Measurements from ENCODE around the gene HECW1. TPM values are rescaled to one million over a fixed set of nuclear protein-coding genes. Genes with fewer than 3 reads are reported as not detected.

HECW1 gene
- total and polyA plus RNA-seq, 10 of the 15 experiments (the other 5 are each of a cell fraction or from before 2014, with no cell fraction given): under 0.01 to 0.31 (median 0.04) TPM; not detected in 3

DNA sequence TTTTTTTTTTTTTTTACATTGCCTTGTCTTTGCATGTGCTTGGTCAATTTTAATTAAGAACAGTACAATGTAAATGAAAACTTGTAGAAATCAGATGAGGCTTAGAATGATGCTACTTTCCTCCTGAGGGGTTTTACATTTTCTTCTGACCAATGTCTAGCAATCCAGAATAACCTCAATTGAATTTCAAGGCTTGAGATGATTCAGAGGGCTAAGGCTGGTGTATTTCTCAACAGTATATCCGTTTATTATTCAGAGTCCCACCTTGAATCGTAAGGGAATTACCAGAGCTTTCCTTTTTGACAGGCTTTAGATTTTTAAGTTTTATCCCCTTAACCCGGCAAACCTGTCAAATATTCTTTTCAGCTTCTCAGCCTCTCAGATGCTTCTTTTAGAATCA is 239.2 kb downstream of the HECW1 start:
- ChIA-PET RAD21 (ENCODE audit: unreplicated experiment) (interaction anchor here (0.7 to 1.3 kb wide), 2 partner anchors 37 to 90 kb away, joined by 3 read pairs; no protein-coding TSS in a partner anchor), CTCF (interaction anchor here (0.6 kb wide), 1 partner anchor 12 kb away, joined by 3 read pairs; no protein-coding TSS in a partner anchor), SMC1A (ENCODE audit: uncharacterized antibody, unreplicated experiment) (interaction anchor here (0.7 to 1.6 kb wide), 4 partner anchors 33 to 105 kb away, joined by 3 to 4 read pairs (median 4); no protein-coding TSS in a partner anchor), POLR2A (interaction anchor here (0.6 to 0.7 kb wide), 2 partner anchors 218 to 240 kb away, joined by 4 to 5 read pairs; no protein-coding TSS in a partner anchor)
- no peaks in the 10 kb centered on the region for H4K20me1 ChIP-seq (ENCODE audit: control insufficient read depth, insufficient read depth)
- in situ Hi-C loops (cut with MboI) (no loop called here), intact Hi-C loops (cut with micrococcal nuclease; ENCODE audit: unreplicated experiment) (loop anchor here (5.0 kb wide), 1 partner anchor 39 kb away; no protein-coding TSS in a partner anchor)
- H3K27ac ChIP-seq (ENCODE audit: control insufficient read depth, insufficient read depth): no peak overlapping the region
- no peaks in the 10 kb centered on the region for H3K79me2 ChIP-seq (ENCODE audit: control insufficient read depth, insufficient read depth, low read length)
- ATAC-seq (peak; percentile 49; the same call in 2 of the 3 replicates), DNase-seq (ENCODE audit: low read depth, low spot score) (no peak), FAIRE-seq (no peak)
- H3K4me2 ChIP-seq (ENCODE audit: control insufficient read depth, insufficient read depth): no peak overlapping the region
- 37% methylated on average over 3 of the region's 3 CpGs for WGBS (ENCODE audit: insufficient coverage, insufficient replicate concordance, low lambda C conversion rate, missing lambda C conversion rate)
- BruUV-seq (replicated peaks): no TSS peak
- TF ChIP-seq NFYB (IDR thresholded peaks at IDR 0.05; ENCODE audit: insufficient read depth, low read depth, low read length): no peak
- TF ChIP-seq RB1 (IDR thresholded peaks at IDR 0.05; ENCODE audit: borderline replicate concordance): no peak
- TF ChIP-seq CEBPB (IDR thresholded peaks at IDR 0.05; ENCODE audit: borderline replicate concordance in 1 of 2, low read depth in 2 of 2, low read length in 2 of 2): no peak
- no peak for TF ChIP-seq RAD51 (IDR thresholded peaks at IDR 0.05)
- no peak overlapping the region for H3K9ac ChIP-seq (ENCODE audit: control insufficient read depth, insufficient read depth, low read length)
- H3K4me1 ChIP-seq (ENCODE audit: control insufficient read depth, insufficient read depth, low read length): no peaks in the 10 kb centered on the region
- no peaks in the 10 kb centered on the region for H3K36me3 ChIP-seq (ENCODE audit: control insufficient read depth in 2 of 2, insufficient read depth in 2 of 2, low read length in 1 of 2)
- no peak overlapping the region for H3K4me3 ChIP-seq
- H3K27me3 ChIP-seq (replicated peaks in 1 of 2; ENCODE audit: control insufficient read depth in 2 of 2, insufficient read depth in 2 of 2, low read length in 1 of 2): no peaks in the 10 kb centered on the region
- H3K9me3 ChIP-seq (replicated peaks; ENCODE audit: control insufficient read depth, insufficient read depth, low read length): no peaks in the 10 kb centered on the region; the same call in 2 of the 3 replicates
- H2AFZ ChIP-seq (ENCODE audit: control insufficient read depth, low read depth, low read length): no peak overlapping the region

DNA sequence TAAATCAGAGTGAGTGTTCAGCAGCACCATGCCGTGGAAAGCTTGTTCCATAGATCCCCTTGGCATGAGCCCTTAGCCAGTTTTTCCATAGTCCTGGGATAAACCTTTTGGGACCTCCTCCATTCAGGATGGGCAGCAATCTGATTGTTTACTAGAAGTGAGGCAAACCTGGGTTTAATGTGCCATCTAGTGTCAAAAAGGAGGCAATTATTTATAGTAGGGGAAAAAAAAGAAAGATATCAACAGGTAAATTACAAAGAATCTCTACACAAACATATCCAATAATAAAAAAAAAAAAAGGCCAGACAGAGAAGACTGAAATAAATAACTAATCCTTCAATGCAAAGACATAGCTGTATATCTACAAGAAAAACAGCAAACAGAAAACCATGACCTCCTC is 241.5 kb downstream of the HECW1 start:
- no peak overlapping the region for H2AFZ ChIP-seq (ENCODE audit: control insufficient read depth, low read depth, low read length)
- no peak overlapping the region for H3K4me2 ChIP-seq (ENCODE audit: control insufficient read depth, insufficient read depth)
- no peak overlapping the region for H3K4me3 ChIP-seq
- in situ Hi-C loops (cut with MboI): no loop called here
- ChIA-PET RAD21 (ENCODE audit: unreplicated experiment) (interaction anchor here (0.7 to 0.8 kb wide), 2 partner anchors 37 to 40 kb away, joined by 3 read pairs; no protein-coding TSS in a partner anchor), CTCF (interaction anchor here (0.7 kb wide), 1 partner anchor 39 kb away, joined by 3 read pairs; no protein-coding TSS in a partner anchor), SMC1A (ENCODE audit: uncharacterized antibody, unreplicated experiment) (interaction anchor here (0.7 to 1.1 kb wide), 3 partner anchors 32 to 86 kb away, joined by 3 read pairs; no protein-coding TSS in a partner anchor), POLR2A (interaction anchor here (0.7 to 1.3 kb wide), 2 partner anchors 22 to 36 kb away, joined by 3 to 4 read pairs; no protein-coding TSS in a partner anchor)
- no peaks in the 10 kb centered on the region; the same call in 2 of the 3 replicates for H3K9me3 ChIP-seq (replicated peaks; ENCODE audit: control insufficient read depth, insufficient read depth, low read length)
- no peak for DNase-seq (ENCODE audit: low read depth, low spot score)
- no peak for ATAC-seq
- BruUV-seq (replicated peaks): no TSS peak
- no peak overlapping the region for H3K27ac ChIP-seq (ENCODE audit: control insufficient read depth, insufficient read depth)
- WGBS (ENCODE audit: insufficient coverage, insufficient replicate concordance, low lambda C conversion rate, missing lambda C conversion rate): 0% methylated on average over 1 of the region's 1 CpG
- H3K9ac ChIP-seq (ENCODE audit: control insufficient read depth, insufficient read depth, low read length): no peak overlapping the region
- no peaks in the 10 kb centered on the region for H3K4me1 ChIP-seq (ENCODE audit: control insufficient read depth, insufficient read depth, low read length)
- no peaks in the 10 kb centered on the region for H3K36me3 ChIP-seq (ENCODE audit: control insufficient read depth in 2 of 2, insufficient read depth in 2 of 2, low read length in 1 of 2)
- no peaks in the 10 kb centered on the region for H3K79me2 ChIP-seq (ENCODE audit: control insufficient read depth, insufficient read depth, low read length)
- intact Hi-C loops (cut with micrococcal nuclease; ENCODE audit: unreplicated experiment): loop anchor here (5.0 kb wide), 1 partner anchor 42 kb away; no protein-coding TSS in a partner anchor
- H3K27me3 ChIP-seq (replicated peaks in 1 of 2; ENCODE audit: control insufficient read depth in 2 of 2, insufficient read depth in 2 of 2, low read length in 1 of 2): no peaks in the 10 kb centered on the region
- TF ChIP-seq MEF2A (IDR thresholded peaks at IDR 0.05; ENCODE audit: insufficient read depth, low read depth, low read length): no peak
- no peak for TF ChIP-seq TARDBP (IDR thresholded peaks at IDR 0.05; ENCODE audit: borderline replicate concordance)
- TF ChIP-seq, protein P1, sequence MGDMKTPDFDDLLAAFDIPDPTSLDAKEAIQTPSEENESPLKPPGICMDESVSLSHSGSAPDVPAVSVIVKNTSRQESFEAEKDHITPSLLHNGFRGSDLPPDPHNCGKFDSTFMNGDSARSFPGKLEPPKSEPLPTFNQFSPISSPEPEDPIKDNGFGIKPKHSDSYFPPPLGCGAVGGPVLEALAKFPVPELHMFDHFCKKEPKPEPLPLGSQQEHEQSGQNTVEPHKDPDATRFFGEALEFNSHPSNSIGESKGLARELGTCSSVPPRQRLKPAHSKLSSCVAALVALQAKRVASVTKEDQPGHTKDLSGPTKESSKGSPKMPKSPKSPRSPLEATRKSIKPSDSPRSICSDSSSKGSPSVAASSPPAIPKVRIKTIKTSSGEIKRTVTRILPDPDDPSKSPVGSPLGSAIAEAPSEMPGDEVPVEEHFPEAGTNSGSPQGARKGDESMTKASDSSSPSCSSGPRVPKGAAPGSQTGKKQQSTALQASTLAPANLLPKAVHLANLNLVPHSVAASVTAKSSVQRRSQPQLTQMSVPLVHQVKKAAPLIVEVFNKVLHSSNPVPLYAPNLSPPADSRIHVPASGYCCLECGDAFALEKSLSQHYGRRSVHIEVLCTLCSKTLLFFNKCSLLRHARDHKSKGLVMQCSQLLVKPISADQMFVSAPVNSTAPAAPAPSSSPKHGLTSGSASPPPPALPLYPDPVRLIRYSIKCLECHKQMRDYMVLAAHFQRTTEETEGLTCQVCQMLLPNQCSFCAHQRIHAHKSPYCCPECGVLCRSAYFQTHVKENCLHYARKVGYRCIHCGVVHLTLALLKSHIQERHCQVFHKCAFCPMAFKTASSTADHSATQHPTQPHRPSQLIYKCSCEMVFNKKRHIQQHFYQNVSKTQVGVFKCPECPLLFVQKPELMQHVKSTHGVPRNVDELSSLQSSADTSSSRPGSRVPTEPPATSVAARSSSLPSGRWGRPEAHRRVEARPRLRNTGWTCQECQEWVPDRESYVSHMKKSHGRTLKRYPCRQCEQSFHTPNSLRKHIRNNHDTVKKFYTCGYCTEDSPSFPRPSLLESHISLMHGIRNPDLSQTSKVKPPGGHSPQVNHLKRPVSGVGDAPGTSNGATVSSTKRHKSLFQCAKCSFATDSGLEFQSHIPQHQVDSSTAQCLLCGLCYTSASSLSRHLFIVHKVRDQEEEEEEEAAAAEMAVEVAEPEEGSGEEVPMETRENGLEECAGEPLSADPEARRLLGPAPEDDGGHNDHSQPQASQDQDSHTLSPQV (IDR thresholded peaks at IDR 0.05): no peak
- TF ChIP-seq RAD21 (IDR thresholded peaks at IDR 0.05; ENCODE audit: insufficient read depth, low read depth, low read length): peak; percentile 27; the same call in 1 of the 2 replicates
- no peaks in the 10 kb centered on the region for H4K20me1 ChIP-seq (ENCODE audit: control insufficient read depth, insufficient read depth)
- no peak for FAIRE-seq

Data from GM12878 (cell line).